ENCODE data around the gene MTHFD1L. TPM values are rescaled to one million over a fixed set of nuclear protein-coding genes. Genes with fewer than 3 reads are reported as not detected.

MTHFD1L gene
- total RNA-seq, 2 experiments from 2014 or later, result 115 to 119 TPM

GRCh38 chr6:150887978-150888563 lies 22.6 kb downstream of the MTHFD1L start:
- DNase-seq, result no peak
- no peak overlapping the region for H3K27ac Mint-ChIP-seq
- intact Hi-C loops (cut with micrococcal nuclease), result no loop called here
- POLR2A ChIA-PET, result no interaction called here
- H3K27me3 Mint-ChIP-seq, result no peaks in the 10 kb centered on the region
- H3K4me3 Mint-ChIP-seq, result no peak overlapping the region
- H3K4me1 Mint-ChIP-seq (ENCODE audit: low read depth), result peaks cover 6% of the 10 kb centered on the region
- H3K36me3 Mint-ChIP-seq, result peaks cover 59% of the 10 kb centered on the region
- H3K9me3 Mint-ChIP-seq, result no peaks in the 10 kb centered on the region
- CTCF ChIA-PET, result interaction anchor here (0.9 to 8.6 kb wide), 4 partner anchors 22 to 450 kb away, joined by 3 to 98 read pairs (median 3); no protein-coding TSS in a partner anchor

- ChIA-PET CTCF (interaction anchor here (0.8 to 8.6 kb wide), 10 partner anchors 9 to 468 kb away, joined by 3 to 98 read pairs (median 12); partner anchors contain the start of gene MTHFD1L), POLR2A (interaction anchor here (0.8 kb wide), 1 partner anchor 16 kb away, joined by 4 read pairs; no protein-coding TSS in a partner anchor)
- Mint-ChIP-seq H3K9me3 (no peaks in the 10 kb centered on the region), H3K27ac (no peak overlapping the region), H3K4me1 (ENCODE audit: low read depth) (peaks cover 21% of the 10 kb centered on the region), H3K36me3 (peaks cover 62% of the 10 kb centered on the region), H3K27me3 (no peaks in the 10 kb centered on the region), H3K4me3 (no peak overlapping the region)
- no peak for DNase-seq
- intact Hi-C loops (cut with micrococcal nuclease), result no loop called here
These were observed 24.8 kb downstream of the MTHFD1L start for GRCh38 chr6:150890346-150890745.

GRCh38 chr6:150891888-150892485 lies 26.5 kb downstream of the MTHFD1L start:
- intact Hi-C loops (cut with micrococcal nuclease), result loop anchor here (2.0 kb wide), 3 partner anchors 123 to 443 kb away; no protein-coding TSS in a partner anchor
- DNase-seq, result peak; percentile 69
- Mint-ChIP-seq H3K4me3 (no peak overlapping the region), H3K27me3 (no peaks in the 10 kb centered on the region), H3K27ac (no peak overlapping the region), H3K4me1 (ENCODE audit: low read depth) (peaks cover 29% of the 10 kb centered on the region), H3K36me3 (peaks cover 56% of the 10 kb centered on the region), H3K9me3 (no peaks in the 10 kb centered on the region)
- ChIA-PET CTCF (interaction anchor here (0.6 to 8.6 kb wide), 31 partner anchors 11 to 1974 kb away, joined by 3 to 98 read pairs (median 4); partner anchors contain the start of gene MTHFD1L), POLR2A (no interaction called here)

GRCh38 chr6:150894191-150894744 lies 28.8 kb downstream of the MTHFD1L start:
- CTCF ChIA-PET, result interaction anchor here (0.7 to 5.5 kb wide), 5 partner anchors 9 to 605 kb away, joined by 3 to 51 read pairs (median 3); partner anchors contain the start of gene MTHFD1L
- DNase-seq, result no peak
- Mint-ChIP-seq H3K27me3 (no peaks in the 10 kb centered on the region), H3K4me3 (no peak overlapping the region), H3K9me3 (no peaks in the 10 kb centered on the region), H3K36me3 (peaks cover 48% of the 10 kb centered on the region), H3K4me1 (ENCODE audit: low read depth) (peaks cover 28% of the 10 kb centered on the region), H3K27ac (no peak overlapping the region)
- POLR2A ChIA-PET, result no interaction called here
- intact Hi-C loops (cut with micrococcal nuclease), result no loop called here

- peaks cover 46% of the 10 kb centered on the region for H3K36me3 Mint-ChIP-seq
- CTCF ChIA-PET, result interaction anchor here (0.7 to 5.5 kb wide), 5 partner anchors 8 to 429 kb away, joined by 3 to 51 read pairs (median 3); partner anchors contain the start of gene MTHFD1L
- no peak overlapping the region for H3K4me3 Mint-ChIP-seq
- H3K9me3 Mint-ChIP-seq, result no peaks in the 10 kb centered on the region
- H3K4me1 Mint-ChIP-seq (ENCODE audit: low read depth), result peaks cover 28% of the 10 kb centered on the region
- intact Hi-C loops (cut with micrococcal nuclease), result no loop called here
- no peaks in the 10 kb centered on the region for H3K27me3 Mint-ChIP-seq
- POLR2A ChIA-PET, result no interaction called here
- peak overlapping the region; percentile 51 for H3K27ac Mint-ChIP-seq
- DNase-seq, result peak; percentile 58
These were observed 29.5 kb downstream of the MTHFD1L start for GRCh38 chr6:150894935-150895552.

- Mint-ChIP-seq H3K9me3 (no peaks in the 10 kb centered on the region), H3K27ac (no peak overlapping the region), H3K36me3 (peaks cover 45% of the 10 kb centered on the region), H3K4me3 (no peak overlapping the region), H3K27me3 (no peaks in the 10 kb centered on the region), H3K4me1 (ENCODE audit: low read depth) (peaks cover 28% of the 10 kb centered on the region)
- intact Hi-C loops (cut with micrococcal nuclease), result no loop called here
- CTCF ChIA-PET, result interaction anchor here (1.5 to 2.5 kb wide), 2 partner anchors 11 to 428 kb away, joined by 3 to 17 read pairs; no protein-coding TSS in a partner anchor
- DNase-seq, result no peak
- POLR2A ChIA-PET, result no interaction called here
These were observed 30.6 kb downstream of the MTHFD1L start for GRCh38 chr6:150895928-150896632.

GRCh38 chr6:150897400-150897943 lies 32.0 kb downstream of the MTHFD1L start:
- no peak for DNase-seq
- Mint-ChIP-seq H3K9me3 (no peaks in the 10 kb centered on the region), H3K27ac (no peak overlapping the region), H3K4me1 (ENCODE audit: low read depth) (peaks cover 28% of the 10 kb centered on the region), H3K36me3 (peaks cover 44% of the 10 kb centered on the region), H3K4me3 (no peak overlapping the region), H3K27me3 (no peaks in the 10 kb centered on the region)
- ChIA-PET CTCF (interaction anchor here (0.7 kb wide), 1 partner anchor 427 kb away, joined by 3 read pairs; no protein-coding TSS in a partner anchor), POLR2A (no interaction called here)
- intact Hi-C loops (cut with micrococcal nuclease), result no loop called here

GRCh38 chr6:150898399-150899170 lies 33.1 kb downstream of the MTHFD1L start:
- Mint-ChIP-seq H3K27me3 (no peaks in the 10 kb centered on the region), H3K27ac (no peak overlapping the region), H3K9me3 (no peaks in the 10 kb centered on the region), H3K4me1 (ENCODE audit: low read depth) (peaks cover 28% of the 10 kb centered on the region), H3K36me3 (peaks cover 39% of the 10 kb centered on the region), H3K4me3 (no peak overlapping the region)
- CTCF ChIA-PET, result interaction anchor here (1.8 kb wide), 1 partner anchor 426 kb away, joined by 5 read pairs; no protein-coding TSS in a partner anchor
- intact Hi-C loops (cut with micrococcal nuclease), result no loop called here
- POLR2A ChIA-PET, result no interaction called here
- no peak for DNase-seq

GRCh38 chr6:150899231-150899630 lies 33.7 kb downstream of the MTHFD1L start:
- CTCF ChIA-PET, result interaction anchor here (1.8 kb wide), 1 partner anchor 425 kb away, joined by 5 read pairs; no protein-coding TSS in a partner anchor
- Mint-ChIP-seq H3K27me3 (no peaks in the 10 kb centered on the region), H3K4me3 (no peak overlapping the region), H3K36me3 (peaks cover 36% of the 10 kb centered on the region), H3K27ac (no peak overlapping the region), H3K9me3 (no peaks in the 10 kb centered on the region), H3K4me1 (ENCODE audit: low read depth) (peaks cover 24% of the 10 kb centered on the region)
- POLR2A ChIA-PET, result no interaction called here
- intact Hi-C loops (cut with micrococcal nuclease), result no loop called here
- no peak for DNase-seq

- Mint-ChIP-seq H3K9me3 (no peaks in the 10 kb centered on the region), H3K4me3 (no peak overlapping the region), H3K36me3 (peaks cover 32% of the 10 kb centered on the region), H3K4me1 (ENCODE audit: low read depth) (peaks cover 16% of the 10 kb centered on the region), H3K27ac (no peak overlapping the region), H3K27me3 (no peaks in the 10 kb centered on the region)
- CTCF ChIA-PET, result interaction anchor here (1.8 to 6.3 kb wide), 2 partner anchors 8 to 424 kb away, joined by 5 to 51 read pairs; no protein-coding TSS in a partner anchor
- no peak for DNase-seq
- intact Hi-C loops (cut with micrococcal nuclease), result no loop called here
- POLR2A ChIA-PET, result no interaction called here
These were observed 34.5 kb downstream of the MTHFD1L start for GRCh38 chr6:150900049-150900448.
